GM18507 (cell line): Measurements from ENCODE around the gene CISTR.
"Not testable (repeated sequence)": the region's sequence is repeated elsewhere in the genome, so short reads cannot be mapped to it uniquely, and the experiment has no call there.

Source experiments
- DNase-seq: peaks from one replicate; pipeline ENCODE4 v3.0.0; 2011; ENCODE audit warnings: low read depth; ENCODE audit not compliant: insufficient read length; ENCODE audit errors: extremely low spot score
- FAIRE-seq: peaks from 2 replicates; lab custom pipeline; 2011; peaks lifted over from hg19 to GRCh38; lab: Jason Lieb, UNC

Gene CISTR

DNA sequence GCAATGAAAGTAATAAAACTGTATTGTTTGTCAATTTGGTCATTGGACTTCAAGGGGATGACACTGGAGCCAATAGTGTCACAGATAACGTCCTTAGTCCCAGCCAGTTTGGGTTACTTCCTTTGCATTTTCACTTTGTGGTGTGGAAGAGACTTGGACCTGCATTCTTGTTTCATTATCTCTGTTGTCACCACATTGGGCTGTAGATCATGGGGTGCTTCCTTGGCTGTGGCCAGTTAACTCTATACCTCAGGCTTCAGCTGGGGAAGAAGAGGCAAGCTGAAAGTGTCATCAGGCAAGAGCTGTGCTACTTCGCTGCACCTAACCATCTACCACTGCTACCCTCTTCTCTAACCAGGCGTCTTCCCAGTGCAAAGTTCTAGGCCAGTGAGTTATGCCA is 15.1 kb upstream of the CISTR start:
- DNase-seq = no peak
- FAIRE-seq = no peak

DNA sequence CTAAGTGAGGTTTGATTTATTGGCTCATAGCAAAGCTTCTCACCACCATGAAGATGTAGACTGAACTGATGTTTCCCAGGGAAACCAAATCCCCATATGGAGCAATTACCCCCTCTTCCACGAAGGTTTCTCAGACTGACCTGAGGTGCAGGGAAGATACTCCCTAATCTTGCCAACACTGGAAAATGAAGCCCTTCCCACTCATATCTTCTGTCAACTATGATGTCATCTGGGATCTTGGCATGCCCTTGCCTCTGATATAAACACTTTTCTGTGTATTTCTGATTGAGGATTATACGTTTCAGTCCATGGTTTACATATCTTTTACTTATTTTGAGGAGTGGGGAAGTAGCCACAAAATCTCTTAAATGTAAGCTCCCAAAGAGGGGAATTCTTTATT is 14.1 kb upstream of the CISTR start:
- FAIRE-seq (no peak), DNase-seq (no peak)

DNA sequence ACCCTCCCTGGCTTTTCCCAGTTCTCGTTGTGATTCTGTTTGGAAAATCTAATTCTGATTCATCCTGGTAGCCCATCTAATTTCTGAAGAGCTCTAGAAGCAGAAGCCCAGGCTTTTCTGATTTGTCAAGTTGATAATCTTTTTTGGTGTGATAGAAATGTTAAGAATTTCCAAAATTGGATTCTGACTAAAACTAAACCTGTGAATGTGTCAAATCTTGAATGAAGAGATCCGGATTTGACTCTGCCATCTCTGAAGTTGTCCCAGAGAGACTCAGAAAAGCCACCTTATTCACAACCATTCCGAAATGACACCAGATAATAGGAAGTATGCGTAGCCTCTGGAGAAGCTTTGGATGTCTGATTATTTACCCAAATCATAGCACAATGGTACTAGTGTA is 12.8 kb upstream of the CISTR start:
- FAIRE-seq = no peak
- DNase-seq = no peak

DNA sequence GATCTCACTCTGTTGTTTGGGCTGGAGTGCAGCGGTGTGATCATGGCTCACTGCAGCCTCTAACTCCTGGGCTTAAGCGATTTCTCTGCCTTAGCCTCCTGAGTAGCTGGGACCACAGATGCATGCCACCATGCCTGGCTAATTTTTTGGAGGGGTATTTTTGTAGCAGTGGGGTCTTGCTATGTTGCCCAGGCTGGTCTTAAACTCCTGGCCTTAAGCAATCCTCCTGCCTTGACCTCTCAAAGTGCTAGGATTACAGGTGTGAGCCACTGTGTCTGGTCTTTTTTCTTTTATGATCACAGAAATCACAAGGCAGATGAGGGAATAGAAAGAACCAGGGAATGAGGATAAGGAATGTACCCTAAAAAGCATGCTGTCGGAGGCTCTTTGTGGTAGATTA is 11.0 kb upstream of the CISTR start:
- not testable (repeated sequence) for FAIRE-seq

DNA sequence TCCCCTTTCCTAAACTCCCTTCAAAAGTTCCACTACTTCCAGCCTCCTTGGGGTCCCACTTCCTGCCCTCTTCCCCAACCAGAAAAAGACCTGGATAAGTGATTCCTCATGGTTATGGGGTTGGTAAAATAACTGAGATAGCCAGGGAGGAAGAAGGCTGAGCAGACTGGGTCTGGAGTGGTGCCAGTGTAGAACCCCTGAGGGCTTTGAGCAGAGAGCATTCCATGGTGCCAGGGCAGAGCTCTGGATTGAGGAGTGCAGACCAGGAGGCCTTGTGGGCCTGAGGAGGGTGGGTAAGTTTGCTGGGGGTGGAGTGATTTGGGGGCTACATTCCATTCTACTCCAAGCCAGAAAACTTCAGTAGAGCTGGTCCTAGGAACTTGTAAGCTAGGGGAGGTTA is 9.5 kb upstream of the CISTR start:
- FAIRE-seq = no peak

More for the DNA sequence above, 11.0 kb upstream of the CISTR start:
- DNase-seq = not testable (repeated sequence)

DNA sequence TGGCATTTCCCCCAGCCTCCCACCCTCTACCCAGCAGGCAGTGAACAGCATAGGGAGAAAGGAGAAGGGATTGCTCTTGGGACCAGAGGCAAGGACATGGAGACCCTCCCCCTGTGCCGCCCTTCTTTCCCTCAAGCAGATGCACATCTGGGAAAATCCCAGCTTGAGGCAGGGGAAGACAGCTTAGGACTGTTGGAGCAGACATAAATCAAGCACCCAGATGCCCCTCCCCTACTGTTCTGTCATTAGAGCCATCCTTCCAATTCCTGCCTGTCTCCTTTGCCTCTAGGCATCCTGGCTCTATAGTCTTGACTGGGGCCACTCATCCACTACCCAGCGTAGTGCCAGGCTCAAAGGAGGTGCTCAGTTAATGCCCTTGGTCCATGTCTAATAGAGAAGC is 7.5 kb upstream of the CISTR start:
- DNase-seq = no peak
- FAIRE-seq = no peak

More for the DNA sequence above, 9.5 kb upstream of the CISTR start:
- DNase-seq = no peak

DNA sequence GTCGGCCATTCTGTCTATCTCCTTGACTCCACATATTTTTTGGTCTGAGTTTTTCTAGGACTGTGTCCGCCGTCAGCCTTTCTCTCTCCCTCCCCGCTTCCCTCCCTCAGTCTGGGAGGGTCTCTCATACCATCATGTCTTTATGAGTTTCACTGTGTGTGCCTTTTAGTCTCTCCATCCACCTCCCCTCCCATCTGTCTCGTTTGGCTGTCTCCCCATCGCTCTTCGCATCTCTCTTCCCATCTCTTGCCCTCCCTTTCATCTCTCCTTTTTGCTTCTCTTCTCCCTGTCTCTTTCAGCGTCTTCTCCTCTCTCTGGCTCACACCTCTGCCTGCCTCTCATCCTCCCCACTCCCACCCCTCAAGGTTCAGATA is 6.9 kb upstream of the CISTR start:
- DNase-seq (no peak), FAIRE-seq (no peak)

DNA sequence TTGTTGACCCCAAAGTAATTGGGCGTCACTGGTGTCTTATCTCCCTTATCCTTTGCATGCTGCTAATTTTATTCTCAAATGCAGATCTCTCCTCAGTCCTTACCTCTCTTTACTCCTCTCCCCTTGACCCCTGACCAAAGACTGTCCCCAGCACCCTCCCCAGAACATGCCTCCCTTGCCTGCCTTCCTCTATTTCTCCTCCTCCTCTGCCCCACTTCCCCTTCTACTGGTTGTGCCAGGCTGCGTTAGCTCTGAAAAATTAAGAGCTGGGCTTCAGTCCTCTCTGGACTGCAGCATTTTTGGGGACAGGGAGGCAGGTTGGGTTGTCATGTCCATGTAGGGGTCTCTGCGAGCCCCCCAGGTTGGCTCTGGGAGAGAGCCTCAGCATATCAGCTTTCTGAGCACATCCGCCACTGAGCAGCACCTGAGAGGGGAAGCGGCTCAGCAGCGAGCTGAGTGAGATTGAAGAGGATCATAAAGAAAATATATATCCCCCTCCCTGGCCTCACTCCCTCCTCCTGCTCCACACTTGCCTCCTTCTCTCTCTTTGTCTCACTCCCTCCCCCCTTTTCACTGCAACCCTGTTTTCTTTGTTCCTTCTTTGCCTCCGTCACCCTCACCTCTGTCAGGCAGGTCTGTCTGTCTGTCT is 6.4 kb upstream of the CISTR start:
- FAIRE-seq = no peak

DNA sequence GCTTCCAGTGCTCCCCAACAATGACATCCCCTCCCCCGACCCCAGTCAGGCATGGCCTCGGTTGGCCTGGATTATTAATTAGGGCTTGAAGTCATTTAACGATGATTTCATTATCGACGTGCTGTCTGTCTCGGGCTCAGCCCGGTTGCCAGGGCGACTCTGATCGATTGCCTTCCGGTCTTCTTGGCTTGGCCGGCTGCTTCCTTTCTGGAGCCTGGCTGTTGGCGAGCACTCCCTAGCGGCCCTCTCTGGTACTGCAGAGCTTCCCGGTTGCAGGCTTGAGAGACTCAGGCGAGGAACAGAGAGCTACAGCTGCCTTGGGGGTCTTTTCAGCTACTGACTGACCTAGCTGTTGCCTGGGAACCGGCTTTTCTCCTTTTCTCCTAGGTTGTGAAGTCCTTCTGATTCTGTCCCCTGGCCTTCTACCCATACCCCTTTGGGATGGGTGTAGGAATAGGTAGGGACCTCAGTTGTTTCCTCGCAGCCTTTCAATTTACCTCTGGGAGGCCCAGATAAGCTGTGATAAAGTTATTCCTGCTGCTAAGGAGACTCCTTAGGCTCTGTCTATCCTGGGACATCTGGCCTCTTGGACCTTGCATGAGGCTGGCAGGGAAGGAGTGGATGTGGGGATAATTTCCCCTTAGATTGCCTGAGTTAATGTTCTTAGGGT is 5.5 kb upstream of the CISTR start:
- peak; percentile 80 for DNase-seq
- peak; percentile 94 for FAIRE-seq

More for the DNA sequence above, 6.4 kb upstream of the CISTR start:
- no peak for DNase-seq

DNA sequence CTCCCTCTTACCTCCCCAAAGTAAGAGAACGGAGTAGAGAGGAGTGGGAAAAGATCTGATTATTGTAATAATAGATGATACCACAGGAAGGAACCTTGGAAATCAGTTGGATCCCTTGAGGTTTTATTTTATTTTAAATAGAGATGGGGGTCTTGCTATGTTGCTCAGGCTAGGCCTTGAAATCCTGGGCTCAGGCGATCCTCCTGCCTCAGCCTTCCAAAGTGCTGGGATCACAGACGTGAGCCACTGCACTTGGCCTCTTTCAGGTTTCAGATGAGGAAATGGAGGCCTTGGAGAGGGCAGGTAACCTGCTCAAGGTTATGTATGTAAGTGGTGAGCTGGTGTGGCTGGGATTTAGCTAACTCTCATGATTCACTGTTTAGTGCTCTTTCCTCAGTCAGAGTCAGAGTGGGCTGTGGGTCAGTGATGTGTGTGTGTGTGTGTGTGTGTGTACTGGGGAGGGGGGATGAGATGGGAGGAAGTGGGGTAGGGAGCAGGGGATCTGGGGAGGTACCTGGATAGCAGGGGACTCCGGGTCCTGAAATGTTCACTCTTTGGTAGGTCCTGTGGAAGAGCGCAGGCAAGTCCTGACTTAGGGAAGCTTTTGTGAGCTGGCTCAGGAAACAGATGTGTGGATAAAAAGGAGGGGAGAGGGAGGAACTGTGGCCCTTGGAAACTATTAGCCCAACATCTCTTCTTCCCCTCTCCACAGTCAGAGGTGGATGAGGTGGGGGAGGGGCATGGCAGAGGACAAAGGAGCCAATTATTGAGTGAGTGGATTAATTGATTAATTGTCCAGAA is 4.7 kb upstream of the CISTR start:
- DNase-seq (no peak), FAIRE-seq (no peak)

DNA sequence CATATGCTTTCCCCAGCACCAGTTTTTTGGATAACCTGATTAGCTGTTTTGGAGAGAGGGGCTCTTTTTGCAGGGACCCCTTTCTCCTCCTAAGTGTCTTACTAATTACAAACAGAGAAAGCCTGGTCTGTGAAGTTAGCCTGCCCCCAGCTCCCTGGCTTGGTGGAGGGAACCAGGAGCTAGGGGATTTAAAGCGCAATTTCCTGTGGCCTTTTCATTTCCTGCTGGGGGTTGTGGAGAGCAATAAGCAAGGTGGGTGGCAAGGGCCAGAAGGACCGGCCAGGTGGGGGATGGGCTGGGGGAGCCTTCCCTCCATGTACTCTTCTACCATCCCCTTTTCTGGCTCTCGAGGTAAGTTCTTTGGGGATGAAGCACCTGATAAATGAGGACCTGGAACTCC is 4.1 kb upstream of the CISTR start:
- FAIRE-seq (no peak), DNase-seq (no peak)

DNA sequence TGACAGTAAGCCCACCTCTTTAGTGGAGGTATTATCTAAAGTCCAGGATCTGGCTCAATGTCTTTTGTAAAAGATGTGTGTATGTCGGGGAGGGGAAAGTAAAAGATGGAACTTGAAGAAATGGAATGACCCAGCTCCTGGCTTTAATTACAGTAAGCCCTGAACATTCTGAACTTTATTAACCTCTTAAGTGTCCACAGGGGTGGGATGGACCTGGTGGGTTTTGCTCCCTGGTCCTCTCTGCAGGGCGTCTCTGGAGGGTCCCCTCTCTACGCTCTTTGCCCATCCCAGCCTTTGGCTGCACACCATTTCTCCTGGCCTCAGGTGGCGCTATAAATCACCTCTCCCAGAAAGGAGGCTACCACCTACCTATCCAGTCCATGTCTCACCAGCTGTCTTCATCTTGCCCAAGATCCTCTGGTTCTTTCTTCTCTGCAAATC is 3.7 kb upstream of the CISTR start:
- DNase-seq (no peak), FAIRE-seq (no peak)

DNA sequence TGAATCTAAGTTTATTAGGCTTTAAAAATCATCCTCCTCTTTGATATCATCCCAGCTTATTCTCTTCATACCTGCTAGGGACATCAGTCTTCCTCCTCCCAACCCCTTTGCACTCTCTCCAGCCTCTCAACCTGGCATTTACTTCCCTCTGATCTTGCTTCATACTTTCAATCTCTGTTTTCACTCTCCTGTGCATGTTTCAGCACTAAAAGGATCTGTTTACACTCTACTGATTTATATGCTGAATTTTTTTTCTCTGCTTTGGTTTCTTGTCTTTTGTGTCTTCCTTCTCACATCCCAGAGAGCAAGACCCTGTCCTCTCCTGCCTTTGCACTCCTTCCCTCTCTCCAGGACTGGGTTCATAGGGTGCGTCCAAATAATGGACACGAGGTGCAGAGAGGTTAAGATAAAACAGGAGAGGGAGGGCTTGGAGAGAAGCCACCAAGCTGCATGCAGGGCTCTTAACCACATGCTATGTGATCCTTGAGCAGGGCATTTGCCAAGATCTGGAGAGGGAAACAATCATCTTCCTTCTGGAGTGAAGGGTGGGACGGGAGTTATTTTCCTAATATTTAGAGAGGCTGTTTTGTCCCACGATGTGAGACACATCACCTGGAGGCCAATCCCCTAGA is 3.0 kb upstream of the CISTR start:
- DNase-seq = no peak
- FAIRE-seq = no peak

DNA sequence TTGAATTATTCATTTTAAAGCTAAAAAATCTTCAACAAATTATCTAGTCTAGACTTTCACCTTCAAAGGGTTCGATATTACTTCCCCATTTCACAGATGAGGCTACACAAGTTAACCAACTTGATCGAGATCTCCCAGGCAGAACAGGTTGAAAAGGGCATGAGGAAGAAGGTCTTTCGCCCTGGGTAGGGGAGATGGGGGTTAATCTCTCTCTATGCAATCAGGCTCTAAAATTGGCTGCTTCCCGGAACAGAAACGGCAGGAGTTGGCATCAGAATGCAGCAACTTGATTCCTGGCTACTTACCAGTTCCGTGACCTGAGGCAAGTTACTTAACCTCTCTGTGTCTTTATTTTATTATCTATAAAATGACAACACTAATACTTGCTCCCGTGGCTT is 2.4 kb upstream of the CISTR start:
- FAIRE-seq (peak; percentile 70), DNase-seq (no peak)

DNA sequence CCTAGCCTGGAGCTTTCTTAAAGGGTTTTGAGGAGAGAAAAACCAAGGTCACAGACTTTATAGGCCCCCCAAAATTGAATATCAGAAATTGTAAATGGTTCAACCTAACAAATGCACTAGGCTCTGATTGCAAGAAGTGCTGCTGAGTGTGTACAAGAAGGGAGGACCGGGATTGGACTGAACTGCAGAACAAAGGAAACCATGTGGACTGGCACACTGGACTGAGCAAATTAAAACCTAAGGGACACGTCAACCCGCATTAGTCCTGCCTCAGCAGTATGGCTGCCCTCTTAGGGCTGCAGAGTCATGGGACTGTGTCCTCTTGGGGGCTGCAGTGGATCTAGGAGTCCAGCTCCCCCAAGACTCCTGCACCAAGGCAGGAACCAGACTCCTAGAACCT is 842 bp upstream of the CISTR start:
- DNase-seq = no peak
- no peak for FAIRE-seq

DNA sequence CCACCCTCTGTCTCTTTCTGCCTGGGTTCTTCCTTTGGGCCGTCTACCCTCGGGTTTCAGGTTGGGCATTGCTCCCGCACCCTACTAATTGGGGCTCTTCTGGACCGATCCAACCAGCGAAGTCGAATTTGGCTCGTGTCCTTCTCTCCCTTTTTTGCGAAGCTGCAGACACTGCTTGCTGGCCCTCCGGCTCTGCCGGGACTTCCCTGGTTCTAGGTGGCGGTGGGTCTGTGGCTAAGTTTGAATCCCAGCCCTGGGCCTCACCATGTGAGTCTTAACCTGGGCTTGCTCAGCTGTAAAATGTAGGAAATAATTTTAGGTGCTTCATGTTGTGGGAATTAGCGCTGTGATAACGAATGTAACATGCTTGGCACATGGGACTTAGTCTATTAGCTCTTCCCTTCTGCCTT is 418 bp upstream of the CISTR start:
- no peak for FAIRE-seq
- DNase-seq = no peak

DNA sequence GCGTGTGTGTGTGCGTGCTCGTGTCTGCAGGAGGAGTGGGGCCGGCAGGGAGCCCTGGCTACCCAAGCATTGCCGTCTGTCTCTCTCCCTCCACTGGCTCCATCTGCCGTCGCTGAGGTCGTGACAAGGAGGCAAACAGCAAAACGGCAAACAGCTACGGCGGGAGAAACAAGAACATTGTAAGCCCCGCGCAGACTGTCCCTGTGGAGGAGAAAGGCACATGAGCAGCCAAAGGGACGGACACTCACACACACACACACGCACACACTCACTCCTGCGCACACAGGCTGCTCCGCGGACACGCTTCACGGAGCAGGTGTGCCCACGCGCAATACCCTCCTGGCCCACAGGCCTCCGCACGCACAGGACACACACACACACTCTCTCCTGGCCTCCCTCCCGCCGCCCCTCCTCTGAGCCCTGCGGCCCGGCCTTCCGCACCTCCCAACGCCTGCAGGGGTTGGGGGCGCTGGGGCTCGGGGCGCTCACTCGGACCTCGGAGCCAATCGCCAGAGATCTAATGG is 905 bp downstream of the CISTR start:
- no peak for DNase-seq
- FAIRE-seq = peak; percentile 70

DNA sequence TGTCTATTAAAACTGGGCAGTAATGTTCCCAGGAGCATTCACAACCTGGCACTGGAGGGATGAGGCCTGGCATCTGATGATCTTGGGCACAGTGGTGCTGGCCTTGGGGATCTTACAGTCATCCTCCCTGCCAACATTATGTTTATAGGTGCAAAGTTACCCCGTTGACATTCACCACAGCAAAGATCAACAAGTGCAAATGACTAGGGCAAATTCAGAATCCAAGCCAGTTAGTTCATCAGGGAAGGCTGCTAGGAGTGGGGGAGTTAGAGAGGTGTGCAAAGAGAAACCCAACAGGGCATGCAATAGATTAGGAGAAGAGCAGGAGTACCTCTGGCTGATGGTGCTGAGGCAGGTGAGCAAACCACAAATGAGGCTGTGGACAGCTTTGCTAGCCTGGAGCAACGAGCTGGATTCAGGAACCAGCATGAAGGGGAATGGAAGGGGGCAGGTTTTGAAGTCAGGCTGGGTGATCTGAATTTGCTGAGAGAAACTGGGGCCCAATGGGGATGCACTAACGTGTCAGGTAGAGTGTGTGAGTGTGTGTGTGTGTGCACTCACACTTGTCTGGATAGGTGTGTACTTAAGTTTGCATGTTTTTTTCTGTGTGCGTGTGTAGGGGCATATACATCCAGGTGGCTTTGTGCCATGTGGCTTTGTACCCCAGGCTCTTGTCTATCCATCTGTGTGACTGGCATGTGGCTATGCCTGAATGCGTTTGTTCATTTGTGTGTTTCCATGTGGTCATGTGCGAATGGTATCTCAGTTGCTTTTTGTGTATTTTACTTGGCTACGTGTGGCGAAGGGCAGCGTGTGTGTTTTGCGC is 1.6 kb downstream of the CISTR start:
- DNase-seq = no peak
- no peak for FAIRE-seq
